ENCODE results near the gene DYNC2I2. TPM values are rescaled to one million over a fixed set of nuclear protein-coding genes. Genes with fewer than 3 reads are reported as not detected.

Gene DYNC2I2
- total RNA-seq, 1 donor from 2014 or later, result 83.4 TPM

GRCh38 chr9:128634651-128635262 lies 21.9 kb downstream of the DYNC2I2 start:
- no peak overlapping the region for H3K4me3 Mint-ChIP-seq (ENCODE audit: low read depth)
- H3K36me3 Mint-ChIP-seq (ENCODE audit: insufficient read depth), result peaks cover 17% of the 10 kb centered on the region

GRCh38 chr9:128634111-128634510 lies 22.5 kb downstream of the DYNC2I2 start:
- Mint-ChIP-seq H3K4me3 (ENCODE audit: low read depth) (no peak overlapping the region), H3K27me3 (no peaks in the 10 kb centered on the region), H3K27ac (peak overlapping the region; percentile 79), H3K4me1 (ENCODE audit: low read depth) (peaks cover 2% of the 10 kb centered on the region), H3K9me3 (ENCODE audit: low read depth) (no peaks in the 10 kb centered on the region), H3K36me3 (ENCODE audit: insufficient read depth) (peaks cover 17% of the 10 kb centered on the region)
- DNase-seq (ENCODE audit: low spot score, unreplicated experiment), result no peak
- TF ChIP-seq CTCF (IDR thresholded peaks at IDR 0.05; ENCODE audit: unreplicated experiment), result no peak

More at GRCh38 chr9:128634651-128635262, 21.9 kb downstream of the DYNC2I2 start:
- peaks cover 2% of the 10 kb centered on the region for H3K4me1 Mint-ChIP-seq (ENCODE audit: low read depth)
- no peaks in the 10 kb centered on the region for H3K27me3 Mint-ChIP-seq
- H3K9me3 Mint-ChIP-seq (ENCODE audit: low read depth), result no peaks in the 10 kb centered on the region
- DNase-seq (ENCODE audit: low spot score, unreplicated experiment), result no peak
- no peak for TF ChIP-seq CTCF (IDR thresholded peaks at IDR 0.05; ENCODE audit: unreplicated experiment)
- H3K27ac Mint-ChIP-seq, result peak overlapping the region; percentile 84

GRCh38 chr9:128633601-128634000 lies 23.0 kb downstream of the DYNC2I2 start:
- no peaks in the 10 kb centered on the region for H3K9me3 Mint-ChIP-seq (ENCODE audit: low read depth)
- no peaks in the 10 kb centered on the region for H3K27me3 Mint-ChIP-seq
- no peak for DNase-seq (ENCODE audit: low spot score, unreplicated experiment)
- TF ChIP-seq CTCF (IDR thresholded peaks at IDR 0.05; ENCODE audit: unreplicated experiment), result no peak
- no peak overlapping the region for H3K4me3 Mint-ChIP-seq (ENCODE audit: low read depth)
- peak overlapping the region; percentile 80 for H3K27ac Mint-ChIP-seq
- peaks cover 2% of the 10 kb centered on the region for H3K4me1 Mint-ChIP-seq (ENCODE audit: low read depth)
- H3K36me3 Mint-ChIP-seq (ENCODE audit: insufficient read depth), result peaks cover 14% of the 10 kb centered on the region

GRCh38 chr9:128633057-128633456 lies 23.6 kb downstream of the DYNC2I2 start:
- Mint-ChIP-seq H3K4me1 (ENCODE audit: low read depth) (peaks cover 2% of the 10 kb centered on the region), H3K9me3 (ENCODE audit: low read depth) (no peaks in the 10 kb centered on the region), H3K27me3 (no peaks in the 10 kb centered on the region), H3K36me3 (ENCODE audit: insufficient read depth) (peaks cover 12% of the 10 kb centered on the region), H3K4me3 (ENCODE audit: low read depth) (no peak overlapping the region), H3K27ac (peak overlapping the region; percentile 80)
- TF ChIP-seq CTCF (IDR thresholded peaks at IDR 0.05; ENCODE audit: unreplicated experiment), result no peak
- DNase-seq (ENCODE audit: low spot score, unreplicated experiment), result no peak

GRCh38 chr9:128632486-128632885 lies 24.2 kb downstream of the DYNC2I2 start:
- no peaks in the 10 kb centered on the region for H3K9me3 Mint-ChIP-seq (ENCODE audit: low read depth)
- H3K36me3 Mint-ChIP-seq (ENCODE audit: insufficient read depth), result peaks cover 15% of the 10 kb centered on the region
- H3K27me3 Mint-ChIP-seq, result no peaks in the 10 kb centered on the region
- H3K4me3 Mint-ChIP-seq (ENCODE audit: low read depth), result no peak overlapping the region
- TF ChIP-seq CTCF (IDR thresholded peaks at IDR 0.05; ENCODE audit: unreplicated experiment), result no peak
- no peak overlapping the region for H3K27ac Mint-ChIP-seq
- H3K4me1 Mint-ChIP-seq (ENCODE audit: low read depth), result peaks cover 2% of the 10 kb centered on the region
- DNase-seq (ENCODE audit: low spot score, unreplicated experiment), result no peak

All from progenitor cell of endocrine pancreas (in vitro differentiated cells).